Hepatocyte (in vitro differentiated cells): Measurements from ENCODE around the gene KRT86.

ENCODE experiments used
- CTCF ChIP-seq: fragments of 200-600 bp; sonication (generic); IDR thresholded peaks from 2 replicates; pipeline ENCODE4 v1.5.1; 2016; ENCODE audit warnings: antibody characterized with exemption, mild to moderate bottlenecking; ENCODE audit not compliant: poor library complexity
- EZH2 ChIP-seq: fragments of 200-600 bp; sonication (generic); IDR thresholded peaks from 2 replicates; pipeline ENCODE4 v1.6.1; 2016; ENCODE audit warnings: antibody characterized with exemption, mild to moderate bottlenecking, borderline replicate concordance

DNA sequence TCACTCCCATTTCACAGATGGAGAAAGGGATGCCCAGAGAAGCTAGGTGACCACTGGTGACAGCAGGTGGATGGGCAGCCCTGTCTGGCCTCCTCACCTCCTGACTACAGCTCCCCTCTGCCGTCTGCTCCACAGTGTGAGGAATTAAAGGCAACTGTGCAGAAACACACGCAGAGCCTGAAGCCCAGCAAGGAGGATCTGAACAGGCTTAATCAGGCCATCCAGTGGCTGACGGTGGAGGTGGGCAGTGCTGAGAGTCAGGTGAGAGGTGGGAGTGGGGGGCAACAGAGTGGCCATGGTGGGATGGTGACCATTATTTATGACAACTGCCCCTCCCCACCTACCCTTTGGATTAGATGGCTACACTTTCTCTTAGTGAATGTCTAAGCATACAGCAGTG is 1.2 kb downstream of the KRT86 start:
- no peak for TF ChIP-seq CTCF
- no peak for TF ChIP-seq EZH2
